Heart left ventricle (tissue), 16 donors: ENCODE data around the gene HAGHL. TPM values are rescaled to one million over a fixed set of nuclear protein-coding genes. Genes with fewer than 3 reads are reported as not detected.

Experiments
- ATAC-seq, 4 donors: fragments of 200-7000 bp; cut with Tn5 transposase; one replicate each; pipeline ENCODE4 v1.9.1; 2020 to 2022; ENCODE audit warnings: moderate library complexity in 4 of 4, mild to moderate bottlenecking in 3 of 4, moderate number of reproducible peaks in 1 of 4
- DNase-seq, 5 donors: peaks; one replicate each; pipeline ENCODE4 v3.0.0-alpha.2; 2020
- H3K27ac ChIP-seq, 12 donors: fragments of 200-600 bp; sonication (generic) in 4 of 12; one replicate each; pipeline versions ENCODE4 v1.5.0 to v1.8.0; 2016 to 2022; ENCODE audit warnings: mild to moderate bottlenecking in 2 of 12
- H3K27me3 ChIP-seq, 9 donors: fragments of 200-600 bp; sonication (generic) in 2 of 9; one replicate each; pipeline versions ENCODE4 v1.5.1 to v1.8.0; 2016 to 2022; ENCODE audit warnings: mild to moderate bottlenecking in 3 of 9
- H3K36me3 ChIP-seq, 9 donors: fragments of 200-600 bp; sonication (generic) in 2 of 9; one replicate each; pipeline versions ENCODE4 v1.5.0 to v1.8.0; 2018 to 2022; ENCODE audit warnings: mild to moderate bottlenecking in 2 of 9
- H3K4me1 ChIP-seq, 12 donors: fragments of 200-600 bp; sonication (generic) in 4 of 12; one replicate each; pipeline versions ENCODE4 v1.5.0 to v1.8.0; 2016 to 2022; ENCODE audit warnings: mild to moderate bottlenecking in 3 of 12
- H3K4me3 ChIP-seq, 12 donors: fragments of 200-600 bp; sonication (generic) in 4 of 12; one replicate each; pipeline versions ENCODE4 v1.5.0 to v1.8.0; 2017 to 2022; ENCODE audit warnings: mild to moderate bottlenecking in 9 of 12, moderate library complexity in 4 of 12
- H3K9me3 ChIP-seq, 12 donors: fragments of 200-600 bp; sonication (generic) in 4 of 12; one replicate each; pipeline versions ENCODE4 v1.5.0 to v1.8.0; 2016 to 2022; ENCODE audit warnings: mild to moderate bottlenecking in 1 of 12
- CTCF ChIP-seq, 12 donors: fragments of 200-600 bp; sonication (generic) in 4 of 12; IDR thresholded peaks; one replicate each; pipeline versions ENCODE4 v1.5.0 to v1.8.0; 2018 to 2022; ENCODE audit warnings: antibody characterized with exemption in 12 of 12, mild to moderate bottlenecking in 5 of 12
- POLR2A ChIP-seq, 2 donors: fragments of 450-650 bp; IDR thresholded peaks; one replicate each; pipeline ENCODE4 v1.6.1; 2017; ENCODE audit warnings: antibody characterized with exemption in 2 of 2, mild to moderate bottlenecking in 2 of 2, moderate library complexity in 2 of 2
- WGBS, 4 donors: extraction: QIAGEN DNeasy Blood & Tissue Kit in 2 of 4; methylation state at CpG; one replicate each; pipeline versions ENCODE4 v1.1.5 to v1.1.7; 2013 to 2018; 5-methylcytosine and 5-hydroxymethylcytosine counted together
- intact Hi-C, 10 donors: fragments of 100-400 bp; cut with DNase I; formaldehyde crosslinking; loops; one replicate each; pipeline versions ENCODE4 v1.11.1 to v1.14.2; 2022
- polyA plus RNA-seq, 2 donors: library from polyadenylated mRNA; stranded (reverse); fragments of 200-250 nt; gene quantifications; one replicate each; pipeline ENCODE4 v1.2.3, GENCODE V29; 2013
- total RNA-seq, 9 donors: library from RNA; depleted of rRNA in 2 of 9; stranded (reverse); fragments of >200 nt in 2 of 9; fragmentation: NEBNext Ultra II Directional in 3 of 9; extraction: Animal tissue kit (Norgen Biotek cat#: 25700) in 3 of 9; gene quantifications; one replicate each; pipeline versions ENCODE4 v1.1.0 to v1.2.4, GENCODE V29; 2016 to 2023
- donor health status: ischemic (EF 13 %, LVEDD 7.1; RV severe dilation, severe dysfunction).
- donor health status: healthy with polysubstance abuse.
- donor health status: DM: no; HTN: yes; CAD: no.
- donor health status: DM: no; HTN: no; CAD: no.
- donor health status: ischemic (EF 25% LVEDD 6.9; RV normal size, moderate dysfunction).
- donor health status: ischemic (EF 25% LVEDD 5.7; RV mildly dilated, moderate dysfunction).
- donor health status: healthy.
- donor health status: DM: yes; HTN: yes; CAD: no.
- donor health status: ischemic (EF 35%, LVEDD 5.7; RV mildly dilated, moderate dysfunction).
- donor health status: nonischemic (EF 11% LVEDD 7.7; RV severe dilation, severe dysfunction).
- donor health status: DM: yes; HTN: yes; CAD: no.
- donor health status: PGD.
- donor health status: ischemic (EF 29% LVEDD 5.4; RV normal size, mild dysfunction).
- donor health status: nonischemic (EF 23%, LVEDD 6.1; RV moderate dilation, normal function).

The HAGHL gene
- total and polyA plus RNA-seq, 11 donors, result 5.0 to 44.2 (median 11.9) TPM

GRCh38 chr16:764184-764750 lies 37.4 kb downstream of the HAGHL start:
- 63 to 69% (median 67%) methylated on average over 19 to 20 of the region's 20 CpGs for WGBS, 4 donors
- H3K36me3 ChIP-seq, result no peaks in the 10 kb centered on the region
- peaks cover 0 to 20% (median 0%) of the 10 kb centered on the region in 9 donors for H3K27me3 ChIP-seq
- H3K9me3 ChIP-seq, result no peaks in the 10 kb centered on the region
- no peak overlapping the region for H3K4me3 ChIP-seq
- ATAC-seq, result no peak
- H3K27ac ChIP-seq, result no peak overlapping the region
- TF ChIP-seq POLR2A (IDR thresholded peaks at IDR 0.05), result no peak
- TF ChIP-seq CTCF (IDR thresholded peaks at IDR 0.05), result no peak
- DNase-seq, result no peak
- no peaks in the 10 kb centered on the region for H3K4me1 ChIP-seq
- intact Hi-C loops, result no loop called here

- no peak overlapping the region for H3K27ac ChIP-seq
- WGBS, 4 donors, result 85 to 87% (median 86%) methylated on average over 16 to 38 of the region's 38 CpGs
- intact Hi-C loops, result no loop called here
- TF ChIP-seq CTCF (IDR thresholded peaks at IDR 0.05) (no peak), POLR2A (IDR thresholded peaks at IDR 0.05) (no peak)
- H3K4me3 ChIP-seq, result no peak overlapping the region
- H3K36me3 ChIP-seq, result no peaks in the 10 kb centered on the region
- ATAC-seq (no peak), DNase-seq (peak in 1 of 5 donors; percentile 4)
- peaks cover 0 to 27% (median 0%) of the 10 kb centered on the region in 9 donors for H3K27me3 ChIP-seq
- H3K4me1 ChIP-seq, result no peaks in the 10 kb centered on the region
- H3K9me3 ChIP-seq, result no peaks in the 10 kb centered on the region
Measured at GRCh38 chr16:764848-765487, 38.1 kb downstream of the HAGHL start.

GRCh38 chr16:765488-765865 lies 38.6 kb downstream of the HAGHL start:
- TF ChIP-seq POLR2A (IDR thresholded peaks at IDR 0.05) (no peak), CTCF (IDR thresholded peaks at IDR 0.05) (no peak)
- ATAC-seq (no peak), DNase-seq (no peak)
- no peaks in the 10 kb centered on the region for H3K9me3 ChIP-seq
- H3K27me3 ChIP-seq, result peaks cover 0 to 28% (median 0%) of the 10 kb centered on the region in 9 donors
- no peak overlapping the region for H3K4me3 ChIP-seq
- no peak overlapping the region for H3K27ac ChIP-seq
- intact Hi-C loops, result no loop called here
- no peaks in the 10 kb centered on the region for H3K36me3 ChIP-seq
- 91 to 95% (median 91%) methylated on average over 20 to 29 of the region's 29 CpGs for WGBS, 4 donors
- no peaks in the 10 kb centered on the region for H3K4me1 ChIP-seq

GRCh38 chr16:766008-766819 lies 39.3 kb downstream of the HAGHL start:
- Histone ChIP-seq H3K4me1 (no peaks in the 10 kb centered on the region), H3K4me3 (no peak overlapping the region), H3K36me3 (no peaks in the 10 kb centered on the region), H3K27ac (no peak overlapping the region), H3K9me3 (no peaks in the 10 kb centered on the region), H3K27me3 (peaks cover 0 to 28% (median 0%) of the 10 kb centered on the region in 9 donors)
- intact Hi-C loops, result no loop called here
- WGBS, 4 donors, result 82 to 86% (median 83%) methylated on average over 24 to 29 of the region's 29 CpGs
- no peak for TF ChIP-seq CTCF (IDR thresholded peaks at IDR 0.05)
- DNase-seq (peak in 1 of 5 donors; percentile 2), ATAC-seq (no peak)
